C4-2B (cell line): Measurements from ENCODE around the gene SIK2.

Source experiments
- H3K27ac ChIP-seq: fragments of 450-650 bp; 2 replicates; pipeline ENCODE4 v1.5.1; 2017
- CTCF ChIP-seq: fragments of 450-650 bp; conservative IDR thresholded peaks from 2 replicates; pipeline ENCODE4 v1.5.1; 2017; ENCODE audit warnings: mild to moderate bottlenecking
- ZFX ChIP-seq: fragments of 450-650 bp; IDR thresholded peaks from 2 replicates; pipeline ENCODE4 v1.6.1; 2017

SIK2 gene

DNA sequence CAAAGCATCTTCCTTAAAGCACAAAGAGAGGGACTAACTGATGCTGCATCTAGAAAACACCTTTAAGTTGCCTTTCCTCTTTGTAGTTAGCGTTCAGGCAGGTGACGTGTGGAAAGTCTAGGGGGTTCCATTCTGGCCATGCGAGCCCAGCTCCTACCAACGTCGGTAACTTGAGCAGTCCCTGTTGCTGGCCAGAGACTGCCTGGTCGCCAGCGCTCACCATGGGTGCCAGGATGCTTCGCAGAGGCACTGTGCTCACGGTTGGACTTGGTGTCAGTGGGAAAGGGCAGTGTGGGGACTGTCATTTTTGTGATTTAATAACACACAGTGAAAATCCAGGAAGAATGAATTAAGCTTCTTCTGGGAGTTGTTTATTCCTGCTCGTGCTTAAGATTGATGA is 123.4 kb downstream of the SIK2 start:
- TF ChIP-seq ZFX (no peak), CTCF (no peak)
- H3K27ac ChIP-seq, result no peak overlapping the region

DNA sequence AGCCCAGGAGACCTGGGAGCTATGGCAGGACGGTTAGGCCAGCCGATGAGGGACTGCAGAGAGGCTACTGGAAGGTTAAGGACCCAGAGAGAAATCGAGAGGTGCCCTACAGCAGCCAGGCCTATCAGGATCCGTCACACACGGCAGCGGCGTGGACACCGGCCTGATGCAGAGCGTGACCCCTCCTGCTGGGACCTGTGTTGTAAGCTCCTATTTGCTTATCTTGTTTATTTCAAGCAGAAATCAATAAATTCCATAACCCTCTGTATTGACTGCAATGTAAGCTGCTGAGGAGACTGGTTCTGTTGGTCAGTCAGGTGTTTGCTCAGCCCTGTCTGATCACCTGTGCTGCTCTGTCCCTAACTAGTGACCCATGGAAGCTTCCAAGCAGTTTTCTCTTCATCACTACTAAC is 124.1 kb downstream of the SIK2 start:
- TF ChIP-seq ZFX (no peak), CTCF (no peak)
- no peak overlapping the region for H3K27ac ChIP-seq

DNA sequence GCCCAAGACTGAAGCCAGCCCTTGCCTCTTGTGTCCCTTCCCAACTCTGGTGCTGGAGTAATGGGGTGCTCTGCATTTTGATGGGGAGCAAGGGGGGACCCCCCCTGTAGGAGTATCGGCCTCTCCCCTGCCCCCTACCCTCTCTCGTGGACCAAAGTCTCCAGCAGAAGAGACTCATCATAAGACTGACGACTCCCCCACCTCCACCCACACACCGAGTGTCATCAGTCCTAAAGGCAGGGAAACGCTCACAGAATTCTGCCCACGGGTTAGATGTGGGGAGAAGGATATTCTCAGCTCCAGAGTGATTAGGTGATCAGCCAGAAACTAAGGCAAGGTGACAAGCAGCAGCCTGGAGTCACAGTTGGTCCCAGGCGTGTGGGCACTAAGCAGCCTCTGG is 125.2 kb downstream of the SIK2 start:
- no peak overlapping the region for H3K27ac ChIP-seq
- no peak for TF ChIP-seq ZFX
- TF ChIP-seq CTCF, result no peak

DNA sequence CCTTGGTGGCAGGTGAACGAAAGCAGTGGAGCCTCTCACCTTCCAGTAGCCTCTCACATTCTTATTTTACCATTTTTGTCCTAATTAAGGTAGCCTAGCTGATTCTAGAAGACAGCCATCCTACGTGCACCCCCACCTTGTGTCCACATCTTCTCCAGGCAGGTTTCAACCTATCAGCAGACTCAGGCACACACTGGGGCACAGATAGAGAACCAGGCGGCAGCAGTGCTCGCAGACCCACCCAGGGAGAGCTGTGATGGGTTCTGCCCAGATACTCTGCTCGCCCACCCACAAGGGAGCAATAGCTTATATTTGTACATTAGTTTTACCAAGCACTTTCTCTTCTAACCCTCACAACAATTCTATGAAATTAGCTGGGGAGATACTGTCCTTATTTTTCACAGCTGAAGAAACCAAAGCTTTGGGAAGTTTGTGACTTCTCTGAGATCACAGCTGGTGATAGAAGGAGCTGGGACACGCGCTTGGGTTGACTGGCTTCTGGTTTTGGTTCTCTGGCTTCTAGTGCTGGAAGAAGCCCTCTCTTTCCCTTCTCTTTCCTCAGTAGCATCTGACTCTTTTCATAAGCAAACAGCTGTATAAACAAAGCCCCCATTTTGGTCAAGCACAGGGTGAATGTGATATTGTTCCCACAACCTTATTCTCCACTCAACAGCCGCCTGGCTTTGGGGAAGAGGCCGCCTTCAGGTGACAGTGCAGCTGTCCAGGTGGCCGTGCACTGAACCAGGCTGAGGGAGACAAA is 127.0 kb downstream of the SIK2 start:
- H3K27ac ChIP-seq, result no peak overlapping the region

DNA sequence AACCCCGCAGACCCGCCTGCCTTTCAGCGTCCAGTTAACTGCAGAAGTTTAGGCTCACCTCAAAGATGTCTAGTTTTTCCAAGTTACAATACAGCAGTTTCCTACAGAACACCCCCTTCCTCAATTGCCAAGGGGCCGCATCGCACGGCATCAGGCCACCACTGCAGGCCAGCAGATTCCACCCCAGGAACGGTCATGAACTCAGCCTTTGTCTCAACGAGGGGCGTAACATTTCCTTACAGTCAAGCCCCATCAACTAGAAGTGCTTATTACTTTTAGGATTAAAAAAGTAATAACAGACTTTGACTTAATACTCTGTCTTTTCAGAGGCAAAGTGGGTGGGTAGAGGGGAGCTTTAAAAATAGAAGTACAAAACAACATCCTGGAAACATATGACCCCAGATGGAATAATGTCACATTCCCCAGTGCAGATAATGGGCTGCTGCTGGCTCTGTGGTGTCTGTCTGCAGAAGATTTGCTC is 127.6 kb downstream of the SIK2 start:
- H3K27ac ChIP-seq, result no peak overlapping the region
- TF ChIP-seq CTCF (no peak), ZFX (no peak)

More for the DNA sequence above, 127.0 kb downstream of the SIK2 start:
- TF ChIP-seq ZFX (no peak), CTCF (no peak)

DNA sequence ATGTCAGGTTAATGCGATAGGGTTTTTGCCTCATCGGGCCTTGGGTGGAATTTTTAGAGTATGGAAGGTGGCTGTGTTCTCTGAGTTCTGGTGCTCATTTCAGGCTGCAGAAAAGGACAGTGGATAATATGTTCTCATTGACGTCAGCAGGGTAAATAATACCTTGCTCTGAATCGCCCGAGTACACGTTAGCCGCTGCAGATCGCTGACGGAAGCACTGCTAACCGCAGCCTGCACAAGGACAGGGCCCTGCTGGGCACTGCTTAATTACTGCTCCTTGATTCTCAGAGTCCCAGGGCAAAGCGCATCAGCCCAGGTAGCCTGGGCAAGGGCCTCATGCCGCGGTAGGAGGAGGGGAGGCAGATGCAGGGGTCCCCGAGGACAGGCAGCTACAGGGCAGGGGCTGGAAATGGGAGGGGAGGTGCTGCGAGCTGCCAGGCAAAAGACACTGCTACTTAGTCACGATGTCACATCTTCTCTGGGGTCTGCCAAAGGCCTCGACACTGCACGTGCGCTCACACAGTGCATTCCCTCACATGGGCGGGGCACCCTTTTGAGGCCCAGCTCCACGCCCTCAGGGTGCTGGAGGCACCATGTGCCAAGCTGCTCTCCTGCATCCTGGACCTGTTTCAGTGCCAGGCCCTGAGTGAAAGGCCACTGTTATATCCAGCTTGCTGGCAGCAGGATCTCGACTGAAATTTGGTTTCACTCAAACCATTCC is 128.8 kb downstream of the SIK2 start:
- H3K27ac ChIP-seq, result peak overlapping the region; percentile 72
- TF ChIP-seq CTCF, result no peak
- peak; percentile 43; the same call in 1 of the 2 replicates for TF ChIP-seq ZFX

GRCh38 chr11:111731821-111732220 is 129.6 kb downstream of the SIK2 start:
- H3K27ac ChIP-seq, result peak overlapping the region; percentile 72

More at GRCh38 chr11:111731821-111732220, 129.6 kb downstream of the SIK2 start:
- TF ChIP-seq ZFX (no peak), CTCF (no peak)
